ENCODE results near the gene HMOX2.
A peak's percentile ranks its signal among the peaks of the same experiment; 100 is the strongest.

Gene HMOX2

GRCh38 chr16:4520913-4521312, 44.7 kb downstream of the HMOX2 start:
- Mint-ChIP-seq H3K27ac (no peak overlapping the region), H3K4me3 (no peak overlapping the region), H3K9me3 (no peaks in the 10 kb centered on the region), H3K27me3 (no peaks in the 10 kb centered on the region), H3K4me1 (peaks cover 12% of the 10 kb centered on the region), H3K36me3 (peaks cover 15% of the 10 kb centered on the region)
- ATAC-seq = no peak

- peaks cover 13% of the 10 kb centered on the region for H3K36me3 Mint-ChIP-seq
- no peaks in the 10 kb centered on the region for H3K9me3 Mint-ChIP-seq
- H3K27ac Mint-ChIP-seq = no peak overlapping the region
- no peaks in the 10 kb centered on the region for H3K27me3 Mint-ChIP-seq
- peaks cover 15% of the 10 kb centered on the region for H3K4me1 Mint-ChIP-seq
- ATAC-seq = no peak
- no peak overlapping the region for H3K4me3 Mint-ChIP-seq
Observed at GRCh38 chr16:4522051-4522581, 45.9 kb downstream of the HMOX2 start.

GRCh38 chr16:4523686-4524085, 47.5 kb downstream of the HMOX2 start:
- Mint-ChIP-seq H3K27ac (no peak overlapping the region), H3K9me3 (no peaks in the 10 kb centered on the region), H3K4me3 (no peak overlapping the region), H3K36me3 (peaks cover 13% of the 10 kb centered on the region), H3K4me1 (peaks cover 11% of the 10 kb centered on the region), H3K27me3 (no peaks in the 10 kb centered on the region)
- no peak for ATAC-seq

- peaks cover 20% of the 10 kb centered on the region for H3K4me1 Mint-ChIP-seq
- H3K27me3 Mint-ChIP-seq = no peaks in the 10 kb centered on the region
- H3K9me3 Mint-ChIP-seq = no peaks in the 10 kb centered on the region
- H3K4me3 Mint-ChIP-seq = no peak overlapping the region
- H3K36me3 Mint-ChIP-seq = peaks cover 13% of the 10 kb centered on the region
- no peak for ATAC-seq
- peak overlapping the region; percentile 6 for H3K27ac Mint-ChIP-seq
Observed at GRCh38 chr16:4524571-4524970, 48.4 kb downstream of the HMOX2 start.

- Mint-ChIP-seq H3K27me3 (no peaks in the 10 kb centered on the region), H3K9me3 (no peaks in the 10 kb centered on the region), H3K4me1 (peaks cover 25% of the 10 kb centered on the region), H3K4me3 (no peak overlapping the region), H3K36me3 (peaks cover 13% of the 10 kb centered on the region), H3K27ac (no peak overlapping the region)
- no peak for ATAC-seq
Observed at GRCh38 chr16:4525069-4525468, 48.9 kb downstream of the HMOX2 start.

GRCh38 chr16:4525634-4526277, 49.6 kb downstream of the HMOX2 start:
- no peak overlapping the region for H3K4me3 Mint-ChIP-seq
- no peak for ATAC-seq
- no peaks in the 10 kb centered on the region for H3K9me3 Mint-ChIP-seq
- no peaks in the 10 kb centered on the region for H3K27me3 Mint-ChIP-seq
- no peak overlapping the region for H3K27ac Mint-ChIP-seq
- H3K36me3 Mint-ChIP-seq = peaks cover 13% of the 10 kb centered on the region
- peaks cover 28% of the 10 kb centered on the region for H3K4me1 Mint-ChIP-seq

- H3K9me3 Mint-ChIP-seq = no peaks in the 10 kb centered on the region
- peak overlapping the region; percentile 48 for H3K4me3 Mint-ChIP-seq
- peaks cover 16% of the 10 kb centered on the region for H3K36me3 Mint-ChIP-seq
- peak; percentile 80 for ATAC-seq
- peak overlapping the region; percentile 89 for H3K27ac Mint-ChIP-seq
- H3K27me3 Mint-ChIP-seq = no peaks in the 10 kb centered on the region
- H3K4me1 Mint-ChIP-seq = peaks cover 36% of the 10 kb centered on the region
Observed at GRCh38 chr16:4529085-4530060, 53.2 kb downstream of the HMOX2 start.

GRCh38 chr16:4531811-4532210, 55.6 kb downstream of the HMOX2 start:
- H3K4me1 Mint-ChIP-seq = peaks cover 51% of the 10 kb centered on the region
- no peak for ATAC-seq
- no peak overlapping the region for H3K27ac Mint-ChIP-seq
- H3K4me3 Mint-ChIP-seq = no peak overlapping the region
- H3K27me3 Mint-ChIP-seq = no peaks in the 10 kb centered on the region
- H3K9me3 Mint-ChIP-seq = no peaks in the 10 kb centered on the region
- H3K36me3 Mint-ChIP-seq = peaks cover 17% of the 10 kb centered on the region

GRCh38 chr16:4532238-4532637, 56.0 kb downstream of the HMOX2 start:
- no peak overlapping the region for H3K27ac Mint-ChIP-seq
- no peak for ATAC-seq
- no peaks in the 10 kb centered on the region for H3K27me3 Mint-ChIP-seq
- H3K4me3 Mint-ChIP-seq = no peak overlapping the region
- peaks cover 51% of the 10 kb centered on the region for H3K4me1 Mint-ChIP-seq
- peaks cover 17% of the 10 kb centered on the region for H3K36me3 Mint-ChIP-seq
- no peaks in the 10 kb centered on the region for H3K9me3 Mint-ChIP-seq

GRCh38 chr16:4533490-4533889, 57.3 kb downstream of the HMOX2 start:
- peaks cover 53% of the 10 kb centered on the region for H3K4me1 Mint-ChIP-seq
- H3K4me3 Mint-ChIP-seq = no peak overlapping the region

GRCh38 chr16:4534151-4534790, 58.1 kb downstream of the HMOX2 start:
- no peak overlapping the region for H3K4me3 Mint-ChIP-seq
- H3K4me1 Mint-ChIP-seq = peaks cover 46% of the 10 kb centered on the region
- H3K9me3 Mint-ChIP-seq = no peaks in the 10 kb centered on the region
- H3K36me3 Mint-ChIP-seq = peaks cover 17% of the 10 kb centered on the region
- H3K27ac Mint-ChIP-seq = peak overlapping the region; percentile 40
- no peak for ATAC-seq
- no peaks in the 10 kb centered on the region for H3K27me3 Mint-ChIP-seq

More at GRCh38 chr16:4533490-4533889, 57.3 kb downstream of the HMOX2 start:
- no peak overlapping the region for H3K27ac Mint-ChIP-seq
- no peak for ATAC-seq
- H3K9me3 Mint-ChIP-seq = no peaks in the 10 kb centered on the region
- no peaks in the 10 kb centered on the region for H3K27me3 Mint-ChIP-seq
- H3K36me3 Mint-ChIP-seq = peaks cover 17% of the 10 kb centered on the region

- ATAC-seq = peak; percentile 22
- Mint-ChIP-seq H3K27ac (peak overlapping the region; percentile 1), H3K9me3 (peaks cover 6% of the 10 kb centered on the region), H3K36me3 (peaks cover 24% of the 10 kb centered on the region), H3K4me1 (peaks cover 35% of the 10 kb centered on the region), H3K27me3 (no peaks in the 10 kb centered on the region), H3K4me3 (no peak overlapping the region)
Observed at GRCh38 chr16:4535627-4536108, 59.5 kb downstream of the HMOX2 start.

GRCh38 chr16:4536391-4537106, 60.4 kb downstream of the HMOX2 start:
- peaks cover 24% of the 10 kb centered on the region for H3K36me3 Mint-ChIP-seq
- peaks cover 6% of the 10 kb centered on the region for H3K9me3 Mint-ChIP-seq
- H3K4me1 Mint-ChIP-seq = peaks cover 35% of the 10 kb centered on the region
- peak overlapping the region; percentile 10 for H3K4me3 Mint-ChIP-seq
- no peaks in the 10 kb centered on the region for H3K27me3 Mint-ChIP-seq
- H3K27ac Mint-ChIP-seq = peak overlapping the region; percentile 64
- no peak for ATAC-seq

Data from stimulated activated memory B cell treated with anti-CD40 and anti-IgM and Interleukin-4, amounts not matched to agents 10 μg/mL and 1 μg/mL and 100 μg/mL, for 72 hours (primary cell).